ENCODE data around the gene AMPD3. TPM values are rescaled to one million over a fixed set of nuclear protein-coding genes. Genes with fewer than 3 reads are reported as not detected.

The AMPD3 gene
- total RNA-seq, 2 donors from 2014 or later = 41.9 to 50.5 TPM

- H3K27ac Mint-ChIP-seq = peak overlapping the region; percentile 77 to 97
- H3K9me3 Mint-ChIP-seq = no peaks in the 10 kb centered on the region
- peaks cover 13 to 26% of the 10 kb centered on the region in 2 donors for H3K36me3 Mint-ChIP-seq
- DNase-seq (ENCODE audit: low spot score in 2 of 2) (no peak), ATAC-seq (peak in 1 of 2 donors; percentile 21)
Observed at GRCh38 chr11:10488934-10489691, 34.0 kb downstream of the AMPD3 start.

GRCh38 chr11:10490032-10490397 lies 35.0 kb downstream of the AMPD3 start:
- H3K9me3 Mint-ChIP-seq = no peaks in the 10 kb centered on the region
- peaks cover 13 to 26% of the 10 kb centered on the region in 2 donors for H3K36me3 Mint-ChIP-seq
- no peak for DNase-seq (ENCODE audit: low spot score in 2 of 2)
- peak overlapping the region; percentile 77 to 85 for H3K27ac Mint-ChIP-seq
- peak; percentile 19 to 78 for ATAC-seq

GRCh38 chr11:10490398-10491241 lies 35.6 kb downstream of the AMPD3 start:
- no peak for DNase-seq (ENCODE audit: low spot score in 2 of 2)
- H3K36me3 Mint-ChIP-seq = peaks cover 13 to 26% of the 10 kb centered on the region in 2 donors
- peak overlapping the region; percentile 58 to 77 for H3K27ac Mint-ChIP-seq
- ATAC-seq = no peak
- no peaks in the 10 kb centered on the region for H3K9me3 Mint-ChIP-seq

GRCh38 chr11:10492084-10492483 lies 37.0 kb downstream of the AMPD3 start:
- DNase-seq (ENCODE audit: low spot score in 2 of 2) = no peak
- H3K27ac Mint-ChIP-seq = peak overlapping the region in 1 of 2 donors; percentile 77
- peaks cover 13 to 20% of the 10 kb centered on the region in 2 donors for H3K36me3 Mint-ChIP-seq
- ATAC-seq = no peak
- H3K9me3 Mint-ChIP-seq = no peaks in the 10 kb centered on the region

DNA sequence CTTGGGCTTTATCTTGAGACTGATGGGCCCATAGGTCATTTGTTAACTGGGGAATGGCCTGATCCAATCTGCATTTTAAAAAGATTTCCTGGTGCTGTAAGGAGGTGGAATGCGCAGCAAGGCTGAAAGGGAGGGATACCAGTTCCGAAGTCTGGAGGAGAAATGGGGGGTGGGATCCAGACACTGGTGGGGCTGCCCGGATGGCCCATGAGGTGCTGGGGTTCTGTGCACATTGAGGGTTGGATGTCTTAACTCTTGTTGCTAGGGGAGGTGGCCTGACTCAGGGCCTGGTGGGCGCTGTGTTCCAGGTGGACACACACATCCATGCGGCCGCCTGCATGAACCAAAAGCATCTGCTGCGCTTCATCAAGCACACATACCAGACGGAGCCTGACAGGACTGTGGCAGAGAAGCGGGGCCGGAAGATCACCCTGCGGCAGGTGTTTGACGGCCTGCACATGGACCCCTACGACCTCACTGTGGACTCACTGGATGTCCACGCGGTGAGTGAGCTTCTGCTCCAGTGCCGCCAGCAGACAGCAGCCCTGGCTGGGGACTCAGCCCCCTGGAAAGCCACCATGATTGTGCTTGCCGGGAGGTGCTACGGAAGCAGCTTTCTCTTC lies 38.1 kb downstream of the AMPD3 start:
- Mint-ChIP-seq H3K9me3 (no peaks in the 10 kb centered on the region), H3K27ac (peak overlapping the region; percentile 24 to 77), H3K36me3 (peaks cover 13% of the 10 kb centered on the region in 2 donors)
- no peak for DNase-seq (ENCODE audit: low spot score in 2 of 2)
- ATAC-seq = no peak

- H3K27ac Mint-ChIP-seq = peak overlapping the region in 1 of 2 donors; percentile 18
- no peaks in the 10 kb centered on the region for H3K9me3 Mint-ChIP-seq
- DNase-seq (ENCODE audit: low spot score in 2 of 2) = no peak
- peaks cover 7 to 13% of the 10 kb centered on the region in 2 donors for H3K36me3 Mint-ChIP-seq
- ATAC-seq = no peak
Observed at GRCh38 chr11:10494636-10495463, 39.8 kb downstream of the AMPD3 start.

- peak overlapping the region in 1 of 2 donors; percentile 18 for H3K27ac Mint-ChIP-seq
- ATAC-seq = no peak
- peaks cover 1 to 13% of the 10 kb centered on the region in 2 donors for H3K36me3 Mint-ChIP-seq
- no peak for DNase-seq (ENCODE audit: low spot score in 2 of 2)
- H3K9me3 Mint-ChIP-seq = no peaks in the 10 kb centered on the region
Observed at GRCh38 chr11:10495464-10495786, 40.4 kb downstream of the AMPD3 start.

DNA sequence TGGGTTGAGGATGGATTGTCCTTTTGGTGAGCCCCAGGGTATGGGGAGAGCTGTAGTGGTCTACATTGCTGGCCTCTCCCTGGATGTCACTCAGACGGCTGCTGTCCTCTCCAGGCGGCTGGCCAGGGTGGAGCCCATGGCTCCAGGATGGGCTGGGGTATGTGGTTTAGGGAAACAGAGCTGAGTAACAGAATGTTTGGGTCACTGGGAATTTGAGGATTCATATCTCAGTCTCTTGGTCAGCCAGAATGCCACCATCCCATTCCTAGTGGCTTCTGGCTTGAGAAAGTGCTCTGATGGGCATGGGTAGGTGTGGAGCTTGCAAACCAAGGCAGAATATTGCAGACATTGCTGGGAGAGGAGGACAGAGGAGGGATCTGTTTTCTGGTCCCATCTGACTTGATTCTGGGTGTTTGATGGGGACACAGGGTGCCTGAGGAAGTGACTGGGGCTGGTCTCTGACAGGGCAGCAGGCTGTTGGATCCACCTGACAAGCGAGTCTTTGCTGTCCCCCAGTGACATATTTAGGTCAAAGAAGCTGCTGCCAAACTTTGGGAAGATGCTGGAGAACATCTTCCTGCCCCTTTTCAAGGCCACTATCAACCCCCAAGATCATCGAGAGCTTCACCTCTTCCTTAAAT lies 41.4 kb downstream of the AMPD3 start:
- ATAC-seq = no peak
- DNase-seq (ENCODE audit: low spot score in 2 of 2) = no peak
- Mint-ChIP-seq H3K36me3 (peaks cover 0 to 13% of the 10 kb centered on the region in 2 donors), H3K27ac (peak overlapping the region; percentile 31 to 52), H3K9me3 (no peaks in the 10 kb centered on the region)

DNA sequence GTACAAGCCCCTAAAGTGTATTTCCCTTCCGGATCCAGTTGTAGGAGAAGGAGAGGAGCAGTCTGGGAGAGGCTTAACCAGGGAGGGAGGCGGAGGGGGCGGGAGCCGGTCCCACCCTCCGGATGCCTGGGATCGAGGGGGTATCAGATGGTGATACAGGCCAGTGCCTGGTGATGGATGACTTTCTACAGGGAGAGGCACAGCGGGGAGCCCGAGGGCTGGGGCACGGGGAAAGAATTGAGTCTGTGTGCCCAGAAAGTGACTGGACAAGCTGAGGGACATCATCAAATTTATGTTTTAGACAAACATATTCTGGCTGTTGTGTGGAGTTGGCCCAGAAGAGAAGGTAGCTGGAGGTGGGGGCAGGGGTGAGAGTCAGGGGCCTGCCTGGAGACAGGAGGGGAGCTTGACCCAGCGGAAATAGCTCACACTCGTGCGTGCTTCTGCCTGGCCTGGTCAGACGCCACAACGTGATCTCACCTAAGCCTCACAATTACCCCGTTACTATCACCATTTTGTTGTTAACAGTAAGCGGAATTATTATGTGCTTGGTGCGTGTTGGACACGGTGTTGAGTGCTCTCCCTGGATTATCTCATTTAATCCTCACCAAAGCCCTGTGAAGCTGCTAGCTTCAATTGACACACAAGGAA lies 42.4 kb downstream of the AMPD3 start:
- H3K27ac Mint-ChIP-seq = peak overlapping the region; percentile 52 to 77
- peaks cover 0 to 2% of the 10 kb centered on the region in 2 donors for H3K36me3 Mint-ChIP-seq
- DNase-seq (ENCODE audit: low spot score in 2 of 2) = no peak
- H3K9me3 Mint-ChIP-seq = no peaks in the 10 kb centered on the region
- ATAC-seq = no peak

DNA sequence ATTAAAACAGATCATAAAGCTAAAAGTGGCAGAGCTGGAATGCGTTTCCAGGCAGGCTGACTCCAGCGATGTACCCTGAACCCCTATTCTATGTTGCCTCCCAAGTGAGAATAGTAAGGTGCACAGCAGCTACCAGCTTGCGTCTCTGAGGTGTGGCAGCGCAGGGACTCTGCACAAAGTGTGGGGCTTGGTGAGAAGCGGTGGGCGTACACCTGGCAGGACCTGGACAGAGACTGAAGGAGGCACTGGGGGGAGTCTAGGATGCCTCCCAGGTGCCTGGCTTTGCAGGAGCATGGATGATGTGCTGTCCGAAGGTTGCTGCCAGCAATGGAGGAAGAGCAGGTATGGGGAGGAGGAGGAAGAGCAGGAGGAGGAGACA lies 42.9 kb downstream of the AMPD3 start:
- no peaks in the 10 kb centered on the region for H3K36me3 Mint-ChIP-seq
- peak overlapping the region; percentile 52 for H3K27ac Mint-ChIP-seq
- DNase-seq (ENCODE audit: low spot score in 2 of 2) (no peak), ATAC-seq (no peak)
- no peaks in the 10 kb centered on the region for H3K9me3 Mint-ChIP-seq

DNA sequence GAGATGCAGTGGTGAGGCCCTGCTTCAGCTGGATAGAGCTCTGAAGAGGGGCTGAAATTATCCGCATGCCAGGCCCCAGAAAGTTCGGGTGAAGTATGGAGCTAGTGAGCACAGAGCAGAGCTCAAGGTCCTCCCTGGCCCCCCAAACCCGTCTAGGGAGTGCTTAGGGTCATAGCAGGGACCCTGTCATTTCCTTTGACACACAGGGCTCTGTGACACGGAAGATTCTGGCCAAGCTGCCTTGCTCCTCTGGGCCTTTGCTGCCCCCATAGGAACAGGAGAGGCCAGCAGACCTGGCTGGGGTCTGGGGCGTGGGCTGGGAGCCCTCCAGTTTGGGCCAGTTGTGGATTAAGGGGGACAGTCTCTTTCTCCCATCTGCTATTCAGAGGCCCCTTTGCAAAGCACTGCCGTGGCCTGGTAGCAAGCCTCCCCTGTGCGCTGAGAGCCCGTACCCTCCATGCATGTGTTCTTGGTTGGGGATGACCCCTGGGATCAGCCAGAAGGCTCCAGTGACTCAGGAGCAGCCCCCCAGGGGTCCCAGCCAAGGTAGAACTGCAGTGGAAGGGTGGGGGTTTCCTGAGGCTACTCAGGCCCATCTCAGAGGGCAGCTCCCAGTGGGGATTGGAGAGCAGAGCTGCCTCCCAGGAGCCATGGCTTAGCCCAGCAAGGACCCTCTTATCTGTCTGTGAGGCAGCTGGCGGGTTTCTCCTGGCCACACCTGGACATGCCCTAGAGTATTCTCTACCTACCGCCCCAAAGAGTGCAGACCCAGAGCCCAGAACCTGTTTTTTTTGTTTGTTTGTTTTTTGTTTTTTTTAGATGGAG lies 43.6 kb downstream of the AMPD3 start:
- DNase-seq (ENCODE audit: low spot score in 2 of 2) = no peak
- Mint-ChIP-seq H3K27ac (peak overlapping the region in 1 of 2 donors; percentile 74), H3K36me3 (no peaks in the 10 kb centered on the region), H3K9me3 (no peaks in the 10 kb centered on the region)
- peak in 1 of 2 donors; percentile 12 for ATAC-seq

GRCh38 chr11:10499452-10499851 lies 44.4 kb downstream of the AMPD3 start:
- DNase-seq (ENCODE audit: low spot score in 2 of 2) (no peak), ATAC-seq (peak in 1 of 2 donors; percentile 8)
- Mint-ChIP-seq H3K36me3 (peaks cover 0 to 5% of the 10 kb centered on the region in 2 donors), H3K9me3 (no peaks in the 10 kb centered on the region), H3K27ac (peak overlapping the region in 1 of 2 donors; percentile 74)

GRCh38 chr11:10499874-10500601 lies 45.0 kb downstream of the AMPD3 start:
- no peak for ATAC-seq
- H3K27ac Mint-ChIP-seq = peak overlapping the region; percentile 78 to 82
- no peaks in the 10 kb centered on the region for H3K9me3 Mint-ChIP-seq
- H3K36me3 Mint-ChIP-seq = peaks cover 0 to 6% of the 10 kb centered on the region in 2 donors
- DNase-seq (ENCODE audit: low spot score in 2 of 2) = no peak
